ENCODE measurements around the gene TRH. TPM values are rescaled to one million over a fixed set of nuclear protein-coding genes. Genes with fewer than 3 reads are reported as not detected.

TRH gene
- total RNA-seq, 4 donors from 2014 or later = 0.65 TPM; not detected in 3

Other genes starting within 250 kb of the TRH start
- gene TMCC1, start 81.0 kb upstream of the TRH start, total RNA-seq = 10 to 100 TPM; 14.6 to 33.5 (median 23.2) TPM
- not detected for gene ALG1L2, start 107.1 kb downstream of the TRH start, total RNA-seq

Data from omental fat pad (tissue), 4 donors.